Heart left ventricle (tissue), 13 donors: Measurements from ENCODE around the gene TTLL1.

Experiments used
- POLR2A ChIP-seq, 2 donors: fragments of 450-650 bp; IDR thresholded peaks; one replicate each; pipeline ENCODE4 v1.6.1; 2017; ENCODE audit warnings: antibody characterized with exemption in 2 of 2, mild to moderate bottlenecking in 2 of 2, moderate library complexity in 2 of 2
- TF ChIP-seq, protein P1 (sequence below), 12 donors: fragments of 200-600 bp; sonication (generic) in 4 of 12; IDR thresholded peaks; one replicate each; pipeline versions ENCODE4 v1.5.0 to v1.8.0; 2018 to 2022; ENCODE audit warnings: antibody characterized with exemption in 12 of 12, mild to moderate bottlenecking in 5 of 12
- donor health status: ischemic (EF 13 %, LVEDD 7.1; RV severe dilation, severe dysfunction).
- donor health status: DM: no; HTN: yes; CAD: no.
- donor health status: DM: no; HTN: no; CAD: no.
- donor health status: ischemic (EF 25% LVEDD 6.9; RV normal size, moderate dysfunction).
- donor health status: ischemic (EF 25% LVEDD 5.7; RV mildly dilated, moderate dysfunction).
- donor health status: ischemic (EF 35%, LVEDD 5.7; RV mildly dilated, moderate dysfunction).
- donor health status: nonischemic (EF 11% LVEDD 7.7; RV severe dilation, severe dysfunction).
- donor health status: DM: yes; HTN: yes; CAD: no.
- donor health status: PGD.
- donor health status: ischemic (EF 29% LVEDD 5.4; RV normal size, mild dysfunction).
- donor health status: nonischemic (EF 23%, LVEDD 6.1; RV moderate dilation, normal function).

DNA sequence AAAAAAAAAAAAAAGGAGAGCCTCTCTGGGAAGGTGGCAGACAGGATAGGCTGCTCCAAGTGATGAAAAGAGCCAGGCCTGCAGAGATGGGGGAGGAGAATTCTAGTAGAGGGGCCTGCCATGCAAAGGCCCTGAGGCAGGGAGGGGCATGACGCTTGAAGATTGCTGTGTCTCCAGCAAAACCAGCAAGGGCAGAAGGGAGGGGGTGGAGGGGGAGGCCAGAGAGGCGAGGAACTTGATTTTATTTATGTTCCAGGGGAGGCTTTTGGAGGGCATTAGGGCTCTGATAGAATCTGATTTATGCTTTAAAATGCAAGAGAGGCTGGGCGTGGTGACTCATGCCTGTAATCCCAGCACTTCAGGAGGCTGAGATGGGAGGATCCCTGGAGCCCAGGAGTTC lies 57.6 kb downstream of the TTLL1 start:
- TF ChIP-seq, protein P1, sequence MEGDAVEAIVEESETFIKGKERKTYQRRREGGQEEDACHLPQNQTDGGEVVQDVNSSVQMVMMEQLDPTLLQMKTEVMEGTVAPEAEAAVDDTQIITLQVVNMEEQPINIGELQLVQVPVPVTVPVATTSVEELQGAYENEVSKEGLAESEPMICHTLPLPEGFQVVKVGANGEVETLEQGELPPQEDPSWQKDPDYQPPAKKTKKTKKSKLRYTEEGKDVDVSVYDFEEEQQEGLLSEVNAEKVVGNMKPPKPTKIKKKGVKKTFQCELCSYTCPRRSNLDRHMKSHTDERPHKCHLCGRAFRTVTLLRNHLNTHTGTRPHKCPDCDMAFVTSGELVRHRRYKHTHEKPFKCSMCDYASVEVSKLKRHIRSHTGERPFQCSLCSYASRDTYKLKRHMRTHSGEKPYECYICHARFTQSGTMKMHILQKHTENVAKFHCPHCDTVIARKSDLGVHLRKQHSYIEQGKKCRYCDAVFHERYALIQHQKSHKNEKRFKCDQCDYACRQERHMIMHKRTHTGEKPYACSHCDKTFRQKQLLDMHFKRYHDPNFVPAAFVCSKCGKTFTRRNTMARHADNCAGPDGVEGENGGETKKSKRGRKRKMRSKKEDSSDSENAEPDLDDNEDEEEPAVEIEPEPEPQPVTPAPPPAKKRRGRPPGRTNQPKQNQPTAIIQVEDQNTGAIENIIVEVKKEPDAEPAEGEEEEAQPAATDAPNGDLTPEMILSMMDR (IDR thresholded peaks at IDR 0.05): no peak
- no peak for TF ChIP-seq POLR2A (IDR thresholded peaks at IDR 0.05)
